Endothelial cell (in vitro differentiated cells): ENCODE measurements around the gene SKI. TPM values are rescaled to one million over a fixed set of nuclear protein-coding genes. Genes with fewer than 3 reads are reported as not detected.

Source experiments
- DNase-seq: peaks from one replicate; pipeline ENCODE4 v3.0.0; 2021; ENCODE audit warnings: low spot score
- H3K27ac Mint-ChIP-seq: one replicate; pipeline ENCODE4 v1.8.0; 2021; ENCODE audit warnings: mixed read lengths, inconsistent platforms; ENCODE audit not compliant: unreplicated experiment
- H3K27me3 Mint-ChIP-seq: one replicate; pipeline ENCODE4 v1.8.0; 2021; ENCODE audit warnings: mild to moderate bottlenecking, moderate library complexity, mixed read lengths, inconsistent platforms; ENCODE audit not compliant: unreplicated experiment
- H3K36me3 Mint-ChIP-seq: one replicate; pipeline ENCODE4 v1.8.0; 2021; ENCODE audit warnings: mild to moderate bottlenecking, low read depth, mixed read lengths, inconsistent platforms; ENCODE audit not compliant: unreplicated experiment
- H3K4me1 Mint-ChIP-seq: one replicate; pipeline ENCODE4 v1.8.0; 2021; ENCODE audit warnings: mild to moderate bottlenecking, mixed read lengths, inconsistent platforms; ENCODE audit not compliant: unreplicated experiment
- H3K4me3 Mint-ChIP-seq: one replicate; pipeline ENCODE4 v1.8.0; 2021; ENCODE audit warnings: mild to moderate bottlenecking, mixed read lengths, inconsistent platforms; ENCODE audit not compliant: unreplicated experiment
- H3K9me3 Mint-ChIP-seq: one replicate; pipeline ENCODE4 v1.8.0; 2021; ENCODE audit warnings: mixed read lengths, inconsistent platforms; ENCODE audit not compliant: unreplicated experiment
- total RNA-seq: library from RNA; stranded (reverse); fragmentation: NEBNext Ultra II Directional; extraction: Animal tissue kit (Norgen Biotek cat#: 25700); gene quantifications from one replicate; pipeline ENCODE4 v1.2.1, GENCODE V29; 2021; ENCODE audit not compliant: unreplicated experiment
- TF ChIP-seq, protein P1 (sequence below): fragments of 200-600 bp; sonication (generic); IDR thresholded peaks from one replicate; pipeline ENCODE4 v1.5.0; 2021; ENCODE audit warnings: antibody characterized with exemption; ENCODE audit not compliant: unreplicated experiment

SKI gene
- total RNA-seq, 1 donor from 2014 or later, result 73.3 TPM

DNA sequence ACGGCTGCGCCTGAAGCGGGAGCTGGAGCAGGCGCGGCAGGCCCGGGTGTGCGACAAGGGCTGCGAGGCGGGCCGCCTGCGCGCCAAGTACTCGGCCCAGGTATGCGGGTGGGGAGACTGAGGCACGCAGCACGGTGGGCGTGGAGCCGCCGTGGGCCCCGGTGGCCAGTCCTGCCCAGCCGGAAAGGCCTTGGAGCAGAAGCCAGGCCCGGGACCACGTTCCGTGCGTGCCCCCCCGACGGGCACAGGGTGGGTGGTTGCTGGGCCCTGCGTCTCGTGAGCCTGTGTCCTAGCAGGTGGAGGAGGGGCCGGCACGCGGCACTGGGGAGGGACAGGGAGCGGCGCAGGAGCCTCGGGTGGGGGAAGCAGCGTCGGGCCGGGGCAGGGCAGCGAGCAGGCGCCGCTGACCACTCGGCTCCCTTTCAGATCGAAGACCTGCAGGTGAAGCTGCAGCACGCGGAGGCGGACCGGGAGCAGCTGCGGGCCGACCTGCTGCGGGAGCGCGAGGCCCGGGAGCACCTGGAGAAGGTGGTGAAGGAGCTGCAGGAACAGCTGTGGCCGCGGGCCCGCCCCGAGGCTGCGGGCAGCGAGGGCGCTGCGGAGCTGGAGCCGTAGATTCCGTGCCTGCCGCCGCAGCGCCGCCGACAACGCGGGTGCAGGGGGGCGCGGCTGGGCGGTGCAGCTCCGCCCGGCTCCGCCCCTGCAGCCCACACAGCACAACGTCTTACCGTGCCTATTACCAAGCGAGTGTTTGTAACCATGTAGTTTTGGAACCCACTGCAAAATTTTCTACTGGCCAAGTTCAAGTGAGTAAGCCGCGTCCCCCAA, 78.2 kb downstream of the SKI start:
- no peaks in the 10 kb centered on the region for H3K9me3 Mint-ChIP-seq
- H3K4me1 Mint-ChIP-seq, result no peaks in the 10 kb centered on the region

DNA sequence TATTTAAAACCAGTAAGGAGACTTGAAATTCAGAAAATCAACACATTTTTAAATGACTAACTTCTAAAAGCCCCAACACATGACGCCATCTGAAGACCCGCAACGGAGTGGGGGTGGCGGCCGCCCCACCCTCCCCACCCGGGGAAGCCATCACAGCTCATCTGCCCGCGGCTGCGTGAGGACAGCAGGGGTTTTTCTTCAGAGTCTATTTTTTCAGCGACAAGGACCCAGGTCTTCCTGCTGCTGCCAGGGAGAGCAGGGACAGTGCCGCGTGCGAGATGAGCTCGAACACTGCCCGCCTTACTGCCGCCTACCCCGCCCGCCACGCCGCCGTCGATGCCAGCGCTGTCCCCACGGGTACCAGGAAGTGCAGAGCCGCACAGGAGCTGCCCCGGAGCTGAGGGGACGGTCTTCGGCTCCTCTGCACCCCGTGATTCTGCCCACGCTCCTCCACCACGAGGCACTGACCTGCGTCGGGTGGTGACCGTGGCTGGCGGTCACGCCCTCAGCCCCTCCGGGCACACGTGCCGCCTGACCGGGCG, 79.0 kb downstream of the SKI start:
- Mint-ChIP-seq H3K36me3 (peaks cover 19% of the 10 kb centered on the region), H3K27ac (no peak overlapping the region), H3K27me3 (peaks cover 3% of the 10 kb centered on the region), H3K4me1 (no peaks in the 10 kb centered on the region), H3K4me3 (no peak overlapping the region), H3K9me3 (no peaks in the 10 kb centered on the region)
- TF ChIP-seq, protein P1, sequence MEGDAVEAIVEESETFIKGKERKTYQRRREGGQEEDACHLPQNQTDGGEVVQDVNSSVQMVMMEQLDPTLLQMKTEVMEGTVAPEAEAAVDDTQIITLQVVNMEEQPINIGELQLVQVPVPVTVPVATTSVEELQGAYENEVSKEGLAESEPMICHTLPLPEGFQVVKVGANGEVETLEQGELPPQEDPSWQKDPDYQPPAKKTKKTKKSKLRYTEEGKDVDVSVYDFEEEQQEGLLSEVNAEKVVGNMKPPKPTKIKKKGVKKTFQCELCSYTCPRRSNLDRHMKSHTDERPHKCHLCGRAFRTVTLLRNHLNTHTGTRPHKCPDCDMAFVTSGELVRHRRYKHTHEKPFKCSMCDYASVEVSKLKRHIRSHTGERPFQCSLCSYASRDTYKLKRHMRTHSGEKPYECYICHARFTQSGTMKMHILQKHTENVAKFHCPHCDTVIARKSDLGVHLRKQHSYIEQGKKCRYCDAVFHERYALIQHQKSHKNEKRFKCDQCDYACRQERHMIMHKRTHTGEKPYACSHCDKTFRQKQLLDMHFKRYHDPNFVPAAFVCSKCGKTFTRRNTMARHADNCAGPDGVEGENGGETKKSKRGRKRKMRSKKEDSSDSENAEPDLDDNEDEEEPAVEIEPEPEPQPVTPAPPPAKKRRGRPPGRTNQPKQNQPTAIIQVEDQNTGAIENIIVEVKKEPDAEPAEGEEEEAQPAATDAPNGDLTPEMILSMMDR, result no peak
- DNase-seq, result no peak

More for the DNA sequence above, 78.2 kb downstream of the SKI start:
- no peak for DNase-seq
- Mint-ChIP-seq H3K4me3 (no peak overlapping the region), H3K36me3 (peaks cover 19% of the 10 kb centered on the region), H3K27me3 (peaks cover 5% of the 10 kb centered on the region), H3K27ac (no peak overlapping the region)
- TF ChIP-seq, protein P1, result no peak

DNA sequence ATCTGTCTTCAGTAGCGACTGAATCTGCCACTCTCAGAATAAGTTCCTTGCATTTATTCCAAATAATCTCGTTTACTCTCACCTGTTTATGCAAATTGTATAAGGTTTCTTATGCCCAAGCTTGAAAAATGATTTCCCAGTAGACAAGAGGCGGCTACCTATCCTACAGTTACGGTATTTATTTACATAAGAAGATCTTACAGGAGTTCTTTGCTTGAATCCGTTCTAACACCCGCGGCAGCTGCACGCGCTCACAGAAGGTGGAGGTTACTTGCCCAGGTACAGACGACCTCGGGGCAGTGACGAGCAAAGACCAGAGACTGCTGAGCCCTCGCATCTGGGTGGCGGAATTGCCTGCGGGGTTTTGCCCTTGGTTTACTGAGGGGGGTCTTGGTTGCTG, 79.9 kb downstream of the SKI start:
- TF ChIP-seq, protein P1, result no peak
- Mint-ChIP-seq H3K4me3 (peak overlapping the region; percentile 23), H3K36me3 (peaks cover 19% of the 10 kb centered on the region), H3K4me1 (no peaks in the 10 kb centered on the region), H3K27me3 (peaks cover 3% of the 10 kb centered on the region), H3K9me3 (no peaks in the 10 kb centered on the region), H3K27ac (peak overlapping the region; percentile 61)
- no peak for DNase-seq

DNA sequence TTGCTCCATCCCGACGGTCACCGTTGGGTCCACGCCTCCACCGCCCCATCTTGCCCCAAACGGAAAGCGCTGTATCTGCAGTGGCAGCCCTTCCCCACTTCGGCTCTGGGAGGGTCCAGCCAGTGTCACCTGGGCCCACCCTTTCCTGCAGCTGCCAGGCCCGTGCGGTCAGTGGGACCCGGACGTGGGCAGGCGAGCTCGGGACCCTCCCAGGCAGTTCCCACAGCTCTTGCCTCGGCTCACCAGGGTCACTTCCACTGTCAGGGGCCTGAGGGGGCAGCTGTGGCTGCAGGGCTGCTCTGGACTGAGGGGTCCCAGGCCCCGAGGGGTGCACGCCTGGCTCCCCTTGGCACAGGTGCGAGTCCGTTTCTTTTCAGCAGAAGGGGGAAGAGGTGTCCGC, 80.7 kb downstream of the SKI start:
- Mint-ChIP-seq H3K9me3 (no peaks in the 10 kb centered on the region), H3K27ac (no peak overlapping the region)

More for the DNA sequence above, 80.7 kb downstream of the SKI start:
- Mint-ChIP-seq H3K27me3 (peaks cover 4% of the 10 kb centered on the region), H3K4me3 (no peak overlapping the region), H3K4me1 (no peaks in the 10 kb centered on the region), H3K36me3 (peaks cover 19% of the 10 kb centered on the region)
- TF ChIP-seq, protein P1, result no peak
- DNase-seq, result no peak
